ENCODE measurements around the gene TAC4.

TAC4 gene

DNA sequence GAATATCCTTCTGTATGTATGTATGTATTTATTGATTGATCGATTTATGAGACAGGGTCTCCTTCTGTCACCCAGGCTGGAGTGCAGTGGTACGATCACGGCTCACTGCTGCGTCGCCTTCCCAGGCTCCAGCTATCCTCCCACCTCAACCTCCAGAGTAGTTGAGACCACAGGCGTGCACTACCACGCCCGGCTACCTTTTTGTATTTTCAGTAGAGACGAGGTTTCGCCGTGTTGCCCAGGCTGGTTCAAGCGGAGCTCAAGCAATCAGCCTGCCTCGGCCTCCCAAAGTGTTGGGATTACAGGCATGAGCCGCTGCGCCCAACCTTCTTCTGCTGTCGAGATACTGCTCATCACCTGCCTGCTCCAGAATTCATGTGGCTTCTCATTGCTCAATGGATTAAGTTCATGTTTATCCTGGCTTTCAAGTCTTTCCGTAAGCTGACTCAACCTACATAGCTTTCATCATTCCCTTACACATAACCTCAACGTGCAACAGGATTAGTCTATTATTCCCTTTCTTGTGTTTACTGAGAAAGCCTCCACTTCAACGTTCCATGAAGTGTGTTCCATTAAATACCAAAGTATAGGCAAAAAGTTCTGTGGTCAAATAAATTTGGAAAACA is 13.6 kb downstream of the TAC4 start:
- Histone ChIP-seq H3K4me3 (replicated peaks; ENCODE audit: insufficient read depth, low read length) (no peak overlapping the region), H3K27me3 (ENCODE audit: insufficient read depth, poor library complexity, severe bottlenecking) (no peaks in the 10 kb centered on the region), H3K27ac (replicated peaks) (no peak overlapping the region)
- TF ChIP-seq, protein P1, sequence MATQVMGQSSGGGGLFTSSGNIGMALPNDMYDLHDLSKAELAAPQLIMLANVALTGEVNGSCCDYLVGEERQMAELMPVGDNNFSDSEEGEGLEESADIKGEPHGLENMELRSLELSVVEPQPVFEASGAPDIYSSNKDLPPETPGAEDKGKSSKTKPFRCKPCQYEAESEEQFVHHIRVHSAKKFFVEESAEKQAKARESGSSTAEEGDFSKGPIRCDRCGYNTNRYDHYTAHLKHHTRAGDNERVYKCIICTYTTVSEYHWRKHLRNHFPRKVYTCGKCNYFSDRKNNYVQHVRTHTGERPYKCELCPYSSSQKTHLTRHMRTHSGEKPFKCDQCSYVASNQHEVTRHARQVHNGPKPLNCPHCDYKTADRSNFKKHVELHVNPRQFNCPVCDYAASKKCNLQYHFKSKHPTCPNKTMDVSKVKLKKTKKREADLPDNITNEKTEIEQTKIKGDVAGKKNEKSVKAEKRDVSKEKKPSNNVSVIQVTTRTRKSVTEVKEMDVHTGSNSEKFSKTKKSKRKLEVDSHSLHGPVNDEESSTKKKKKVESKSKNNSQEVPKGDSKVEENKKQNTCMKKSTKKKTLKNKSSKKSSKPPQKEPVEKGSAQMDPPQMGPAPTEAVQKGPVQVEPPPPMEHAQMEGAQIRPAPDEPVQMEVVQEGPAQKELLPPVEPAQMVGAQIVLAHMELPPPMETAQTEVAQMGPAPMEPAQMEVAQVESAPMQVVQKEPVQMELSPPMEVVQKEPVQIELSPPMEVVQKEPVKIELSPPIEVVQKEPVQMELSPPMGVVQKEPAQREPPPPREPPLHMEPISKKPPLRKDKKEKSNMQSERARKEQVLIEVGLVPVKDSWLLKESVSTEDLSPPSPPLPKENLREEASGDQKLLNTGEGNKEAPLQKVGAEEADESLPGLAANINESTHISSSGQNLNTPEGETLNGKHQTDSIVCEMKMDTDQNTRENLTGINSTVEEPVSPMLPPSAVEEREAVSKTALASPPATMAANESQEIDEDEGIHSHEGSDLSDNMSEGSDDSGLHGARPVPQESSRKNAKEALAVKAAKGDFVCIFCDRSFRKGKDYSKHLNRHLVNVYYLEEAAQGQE (IDR thresholded peaks at IDR 0.05; ENCODE audit: insufficient replicate concordance, low read depth) = no peak
- TF ChIP-seq POLR2AphosphoS5 (IDR thresholded peaks at IDR 0.05; ENCODE audit: low read depth) (no peak), GABPA (IDR thresholded peaks at IDR 0.05; ENCODE audit: low read depth) (no peak), SPI1 (IDR thresholded peaks at IDR 0.05; ENCODE audit: borderline replicate concordance, low read depth) (no peak)
- TF ChIP-seq, protein P2, sequence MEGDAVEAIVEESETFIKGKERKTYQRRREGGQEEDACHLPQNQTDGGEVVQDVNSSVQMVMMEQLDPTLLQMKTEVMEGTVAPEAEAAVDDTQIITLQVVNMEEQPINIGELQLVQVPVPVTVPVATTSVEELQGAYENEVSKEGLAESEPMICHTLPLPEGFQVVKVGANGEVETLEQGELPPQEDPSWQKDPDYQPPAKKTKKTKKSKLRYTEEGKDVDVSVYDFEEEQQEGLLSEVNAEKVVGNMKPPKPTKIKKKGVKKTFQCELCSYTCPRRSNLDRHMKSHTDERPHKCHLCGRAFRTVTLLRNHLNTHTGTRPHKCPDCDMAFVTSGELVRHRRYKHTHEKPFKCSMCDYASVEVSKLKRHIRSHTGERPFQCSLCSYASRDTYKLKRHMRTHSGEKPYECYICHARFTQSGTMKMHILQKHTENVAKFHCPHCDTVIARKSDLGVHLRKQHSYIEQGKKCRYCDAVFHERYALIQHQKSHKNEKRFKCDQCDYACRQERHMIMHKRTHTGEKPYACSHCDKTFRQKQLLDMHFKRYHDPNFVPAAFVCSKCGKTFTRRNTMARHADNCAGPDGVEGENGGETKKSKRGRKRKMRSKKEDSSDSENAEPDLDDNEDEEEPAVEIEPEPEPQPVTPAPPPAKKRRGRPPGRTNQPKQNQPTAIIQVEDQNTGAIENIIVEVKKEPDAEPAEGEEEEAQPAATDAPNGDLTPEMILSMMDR (IDR thresholded peaks at IDR 0.05; ENCODE audit: insufficient read depth, low read length) = no peak
- no peak for DNase-seq (ENCODE audit: low read depth in 1 of 2, low spot score in 1 of 2)

DNA sequence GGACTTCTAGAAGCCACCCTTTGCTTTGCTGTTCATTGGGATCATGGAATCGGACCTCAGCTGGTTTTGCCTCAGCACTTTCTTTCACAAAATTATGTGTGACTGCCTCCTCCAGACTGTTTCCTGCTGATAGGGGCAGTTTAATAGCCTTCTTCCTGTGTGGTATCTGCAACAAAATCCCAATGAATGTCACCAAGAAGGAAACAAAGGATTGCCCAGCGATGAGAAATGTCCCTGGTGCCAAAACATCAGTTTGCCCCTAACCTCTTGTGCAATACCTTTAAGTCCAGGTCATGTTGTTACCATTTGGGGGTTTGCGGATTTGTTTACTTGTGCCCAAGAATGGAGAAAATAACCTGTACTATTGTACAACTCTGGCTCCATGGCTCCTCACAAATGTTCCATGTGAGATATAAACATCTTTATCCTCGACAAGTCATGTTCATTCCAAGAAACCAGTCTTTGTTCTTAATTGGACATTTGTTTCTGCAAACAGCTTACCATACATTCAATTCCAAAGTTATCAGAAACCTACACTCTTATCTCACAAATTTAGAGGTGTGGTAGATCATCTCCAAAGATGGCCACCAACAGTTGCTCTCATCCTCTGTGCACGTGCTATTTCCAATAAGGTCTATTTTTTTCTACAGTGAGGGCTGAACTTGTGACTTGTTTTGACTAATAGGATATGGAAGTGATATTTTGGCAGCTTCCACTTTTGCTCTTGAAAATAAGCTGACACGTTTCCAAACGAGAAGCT is 14.8 kb downstream of the TAC4 start:
- TF ChIP-seq GABPA (IDR thresholded peaks at IDR 0.05; ENCODE audit: low read depth) = no peak
- TF ChIP-seq, protein P1 (IDR thresholded peaks at IDR 0.05; ENCODE audit: insufficient replicate concordance, low read depth) = no peak
- no peak for TF ChIP-seq SPI1 (IDR thresholded peaks at IDR 0.05; ENCODE audit: borderline replicate concordance, low read depth)
- TF ChIP-seq POLR2AphosphoS5 (IDR thresholded peaks at IDR 0.05; ENCODE audit: low read depth) = no peak
- TF ChIP-seq, protein P2 (IDR thresholded peaks at IDR 0.05; ENCODE audit: insufficient read depth, low read length) = no peak
- H3K27me3 ChIP-seq (ENCODE audit: insufficient read depth, poor library complexity, severe bottlenecking) = no peaks in the 10 kb centered on the region
- H3K4me3 ChIP-seq (replicated peaks; ENCODE audit: insufficient read depth, low read length) = no peak overlapping the region
- no peak for DNase-seq (ENCODE audit: low read depth in 1 of 2, low spot score in 1 of 2)
- no peak overlapping the region for H3K27ac ChIP-seq (replicated peaks)

DNA sequence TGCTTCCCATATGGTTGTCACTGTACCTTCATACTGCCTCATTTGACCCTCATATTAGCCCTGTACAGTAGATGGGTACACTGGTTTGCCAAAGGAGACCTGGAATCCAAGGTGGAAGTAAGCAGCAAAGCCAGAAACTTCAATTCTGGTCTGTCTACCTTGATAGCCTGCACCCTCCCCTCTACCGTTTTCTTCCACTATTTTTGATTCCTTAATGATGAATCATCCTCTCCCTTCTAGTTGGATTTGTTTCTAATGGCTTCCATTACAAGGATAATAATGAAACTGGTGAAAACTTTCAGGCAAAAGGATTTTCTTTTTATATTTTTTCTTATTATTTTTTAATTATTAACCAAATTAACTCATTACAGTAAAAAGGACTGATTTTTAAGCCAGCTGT is 17.3 kb downstream of the TAC4 start:
- TF ChIP-seq, protein P1 (IDR thresholded peaks at IDR 0.05; ENCODE audit: insufficient replicate concordance, low read depth) = no peak
- TF ChIP-seq POLR2AphosphoS5 (IDR thresholded peaks at IDR 0.05; ENCODE audit: low read depth) (no peak), GABPA (IDR thresholded peaks at IDR 0.05; ENCODE audit: low read depth) (no peak), SPI1 (IDR thresholded peaks at IDR 0.05; ENCODE audit: borderline replicate concordance, low read depth) (no peak)
- TF ChIP-seq, protein P2 (IDR thresholded peaks at IDR 0.05; ENCODE audit: insufficient read depth, low read length) = no peak
- H3K27me3 ChIP-seq (ENCODE audit: insufficient read depth, poor library complexity, severe bottlenecking) = no peaks in the 10 kb centered on the region
- no peak overlapping the region for H3K27ac ChIP-seq (replicated peaks)
- no peak for DNase-seq (ENCODE audit: low read depth in 1 of 2, low spot score in 1 of 2)
- no peak overlapping the region for H3K4me3 ChIP-seq (replicated peaks; ENCODE audit: insufficient read depth, low read length)

Data from HL-60 (cell line).